Smooth muscle cell (in vitro differentiated cells): Measurements from ENCODE around the gene RPL13. TPM values are rescaled to one million over a fixed set of nuclear protein-coding genes. Genes with fewer than 3 reads are reported as not detected.
A peak's percentile ranks its signal among the peaks of the same experiment; 100 is the strongest.

Experiments used
- DNase-seq: peaks from one replicate; lab custom pipeline; 2025; ENCODE audit not compliant: unreplicated experiment; lab: John Stamatoyannopoulos, UW
- H2AFZ ChIP-seq: fragments of 200-600 bp; sonication (generic); 2 replicates; pipeline ENCODE4 v1.6.0; 2016; ENCODE audit warnings: antibody characterized with exemption, low read depth, mild to moderate bottlenecking
- H3F3A ChIP-seq: fragments of 200-600 bp; sonication (generic); 2 replicates; pipeline ENCODE4 v1.6.0; 2017; ENCODE audit warnings: antibody characterized with exemption, low read depth
- H3K27ac ChIP-seq: fragments of 200-600 bp; sonication (generic); 2 replicates; pipeline ENCODE4 v1.5.1; 2016; ENCODE audit warnings: low read depth, mild to moderate bottlenecking
- H3K27me3 ChIP-seq: fragments of 200-600 bp; sonication (generic); 2 replicates; pipeline ENCODE4 v1.6.1; 2016; ENCODE audit warnings: low read depth, mild to moderate bottlenecking
- H3K36me3 ChIP-seq: fragments of 200-600 bp; sonication (generic); 2 replicates; pipeline ENCODE4 v1.5.1; 2016; ENCODE audit warnings: low read depth
- H3K4me1 ChIP-seq: fragments of 200-600 bp; sonication (generic); 2 replicates; pipeline ENCODE4 v1.5.1; 2016; ENCODE audit warnings: low read depth
- H3K4me2 ChIP-seq: fragments of 200-600 bp; sonication (generic); 2 replicates; pipeline ENCODE4 v1.6.0; 2016; ENCODE audit warnings: mild to moderate bottlenecking
- H3K4me3 ChIP-seq: fragments of 200-600 bp; sonication (generic); 2 replicates; pipeline ENCODE4 v1.5.1; 2016; ENCODE audit warnings: mild to moderate bottlenecking
- H3K79me2 ChIP-seq: fragments of 200-600 bp; sonication (generic); 2 replicates; pipeline ENCODE4 v1.6.0; 2016; ENCODE audit warnings: low read depth, mild to moderate bottlenecking
- H3K9ac ChIP-seq: fragments of 200-600 bp; sonication (generic); 2 replicates; pipeline ENCODE4 v1.6.0; 2016; ENCODE audit warnings: low read depth
- H3K9me3 ChIP-seq: fragments of 200-600 bp; sonication (generic); replicated peaks from 2 replicates; pipeline ENCODE4 v1.5.1; 2016; ENCODE audit warnings: low read depth
- H4K20me1 ChIP-seq: fragments of 200-600 bp; sonication (generic); 2 replicates; pipeline ENCODE4 v1.6.0; 2016; ENCODE audit warnings: low read depth
- CTCF ChIP-seq: fragments of 200-600 bp; sonication (generic); IDR thresholded peaks from 2 replicates; pipeline ENCODE4 v1.5.1; 2017; ENCODE audit warnings: borderline replicate concordance, mild to moderate bottlenecking, antibody characterized with exemption; ENCODE audit not compliant: insufficient read depth, poor library complexity, severe bottlenecking
- WGBS: methylation state at CpG from one replicate; pipeline ENCODE4 v1.1.7; 2016; ENCODE audit warnings: low lambda C conversion rate; 5-methylcytosine and 5-hydroxymethylcytosine counted together
- polyA plus RNA-seq: library from polyadenylated mRNA; unstranded; fragments of >200 nt; fragmentation: Nextera tagmentation; extraction: Ambion mirVana; gene quantifications from 2 replicates; pipeline ENCODE4 v1.2.1, GENCODE V29; 2016
- total RNA-seq: library from RNA; depleted of rRNA; stranded (reverse); fragments of >200 nt; gene quantifications from 2 replicates; pipeline ENCODE4 v1.2.3, GENCODE V29; 2014

Gene RPL13
- total RNA-seq (3,317 and 3,917 TPM in 2 replicates), polyA plus RNA-seq (1,063 and 1,144 TPM in 2 replicates)

GRCh38 chr16:89560378-89561141 is at the start of gene RPL13:
Gene RPL13 (plus strand): TSS chr16:89560682. CDS start chr16:89560960, 278 bp downstream.
- peak within 1 kb of the TSS; percentile 92 for H3K9ac ChIP-seq
- no peak for TF ChIP-seq CTCF
- H2AFZ ChIP-seq = peak within 1 kb of the TSS; percentile 43
- peaks cover 27% of the 10 kb centered on the region for H3K79me2 ChIP-seq
- peaks cover 35% of the 10 kb centered on the region for H3F3A ChIP-seq
- H3K9me3 ChIP-seq = no peaks in the 10 kb centered on the region
- peak within 1 kb of the TSS; percentile 97 for H3K27ac ChIP-seq
- H3K27me3 ChIP-seq = no peaks in the 10 kb centered on the region
- DNase-seq = peak; percentile 84
- 1% methylated on average over 68 of the region's 87 CpGs for WGBS
- peak within 1 kb of the TSS; percentile 94 for H3K4me3 ChIP-seq
- H3K36me3 ChIP-seq = peaks cover 7% of the 10 kb centered on the region
- peaks cover 50% of the 10 kb centered on the region for H4K20me1 ChIP-seq
- H3K4me2 ChIP-seq = peak within 1 kb of the TSS; percentile 95
- H3K4me1 ChIP-seq = peaks cover 23% of the 10 kb centered on the region

- H3K4me1 ChIP-seq = peaks cover 12% of the 10 kb centered on the region
- no peak overlapping the region for H3K27ac ChIP-seq
- TF ChIP-seq CTCF = no peak
- H3K4me3 ChIP-seq = no peak overlapping the region
- H3K9me3 ChIP-seq = no peaks in the 10 kb centered on the region
- peaks cover 3% of the 10 kb centered on the region for H3F3A ChIP-seq
- H2AFZ ChIP-seq = no peak overlapping the region
- no peaks in the 10 kb centered on the region for H3K36me3 ChIP-seq
- H3K27me3 ChIP-seq = no peaks in the 10 kb centered on the region
- no peak overlapping the region for H3K4me2 ChIP-seq
- H3K79me2 ChIP-seq = peaks cover 54% of the 10 kb centered on the region
- H4K20me1 ChIP-seq = peaks cover 14% of the 10 kb centered on the region
- H3K9ac ChIP-seq = no peak overlapping the region
- WGBS = 72% methylated on average over 8 of the region's 8 CpGs
- no peak for DNase-seq
Measured at GRCh38 chr16:89511374-89511773, 49.1 kb upstream of the RPL13 start.

DNA sequence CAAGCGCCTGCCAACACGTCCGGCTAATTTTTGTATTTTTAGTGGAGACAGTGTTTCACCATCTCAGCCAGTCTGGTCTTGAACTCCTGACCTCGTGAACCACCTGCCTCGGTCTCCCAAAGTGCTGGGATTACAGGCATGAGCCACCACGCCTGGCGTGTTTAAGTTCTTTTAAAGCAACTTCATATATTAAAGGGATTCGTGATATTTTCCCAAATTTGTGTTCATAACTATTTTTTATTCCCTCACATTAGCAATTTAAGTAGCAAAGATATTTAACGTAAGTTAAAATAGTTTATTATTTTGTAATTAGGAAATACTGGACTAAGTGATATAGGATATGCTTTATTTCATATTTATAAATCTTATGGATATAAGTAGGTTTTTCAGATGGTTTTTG is 48.0 kb upstream of the RPL13 start:
- no peak overlapping the region for H2AFZ ChIP-seq
- H3K36me3 ChIP-seq = no peaks in the 10 kb centered on the region
- peaks cover 7% of the 10 kb centered on the region for H3K4me1 ChIP-seq
- peaks cover 61% of the 10 kb centered on the region for H3K79me2 ChIP-seq
- WGBS = 97% methylated on average over 9 of the region's 9 CpGs
- no peak overlapping the region for H3K4me2 ChIP-seq
- no peaks in the 10 kb centered on the region for H3K27me3 ChIP-seq
- peaks cover 3% of the 10 kb centered on the region for H3F3A ChIP-seq
- H3K9me3 ChIP-seq = no peaks in the 10 kb centered on the region
- no peak for DNase-seq
- TF ChIP-seq CTCF = no peak
- H3K9ac ChIP-seq = no peak overlapping the region
- no peak overlapping the region for H3K27ac ChIP-seq
- no peak overlapping the region for H3K4me3 ChIP-seq
- peaks cover 21% of the 10 kb centered on the region for H4K20me1 ChIP-seq

DNA sequence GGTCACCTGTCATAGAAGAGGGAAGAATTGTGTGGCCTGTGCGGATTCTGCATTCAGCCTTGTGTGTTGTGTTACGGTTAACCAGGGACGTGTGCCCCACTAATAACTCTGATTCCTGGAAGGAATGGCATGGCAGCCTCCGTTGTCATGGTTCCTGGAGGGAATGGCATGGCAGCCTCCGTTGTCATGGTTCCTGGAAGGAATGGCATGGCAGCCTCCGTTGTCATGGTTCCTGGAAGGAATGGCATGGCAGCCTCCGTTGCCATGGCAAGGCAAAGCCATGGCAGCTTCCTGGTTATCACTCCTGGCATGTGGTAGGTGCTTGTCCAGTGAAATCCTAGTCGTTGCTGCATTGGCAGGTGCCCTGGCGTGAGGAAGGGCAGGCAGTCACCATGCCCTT is 43.4 kb upstream of the RPL13 start:
- 87% methylated on average over 9 of the region's 9 CpGs for WGBS
- Histone ChIP-seq H4K20me1 (peaks cover 40% of the 10 kb centered on the region), H3K9ac (no peak overlapping the region), H2AFZ (no peak overlapping the region), H3K36me3 (no peaks in the 10 kb centered on the region), H3K79me2 (peaks cover 56% of the 10 kb centered on the region), H3K4me2 (no peak overlapping the region), H3K4me1 (no peaks in the 10 kb centered on the region), H3K9me3 (no peaks in the 10 kb centered on the region), H3K4me3 (no peak overlapping the region), H3F3A (no peaks in the 10 kb centered on the region), H3K27ac (no peak overlapping the region), H3K27me3 (no peaks in the 10 kb centered on the region)
- DNase-seq = no peak
- TF ChIP-seq CTCF = no peak
